IPS-18a (cell line): ENCODE data around the gene ZFYVE27.
A peak's percentile ranks its signal among the peaks of the same experiment; 100 is the strongest.

Experiments
- H3K27ac ChIP-seq: one replicate; pipeline ENCODE4 v1.5.1; 2013; ENCODE audit warnings: low read length
- H3K27me3 ChIP-seq: one replicate; pipeline ENCODE4 v1.6.1; 2013; ENCODE audit warnings: mild to moderate bottlenecking, low read length; ENCODE audit not compliant: control insufficient read depth, insufficient read depth
- H3K36me3 ChIP-seq: one replicate; pipeline ENCODE4 v1.6.1; 2013; ENCODE audit warnings: low read depth, low read length; ENCODE audit not compliant: control insufficient read depth
- H3K4me1 ChIP-seq: one replicate; pipeline ENCODE4 v1.6.1; 2013; ENCODE audit warnings: low read depth, low read length; ENCODE audit not compliant: control insufficient read depth
- H3K4me3 ChIP-seq: one replicate; pipeline ENCODE4 v1.5.1; 2013; ENCODE audit warnings: low read length
- H3K9ac ChIP-seq: one replicate; pipeline ENCODE4 v1.6.1; 2013; ENCODE audit warnings: mild to moderate bottlenecking, low read length, moderate library complexity
- H3K9me3 ChIP-seq: one replicate; pipeline ENCODE4 v1.6.1; 2013; ENCODE audit warnings: low read depth, low read length; ENCODE audit not compliant: control insufficient read depth

ZFYVE27 gene

DNA sequence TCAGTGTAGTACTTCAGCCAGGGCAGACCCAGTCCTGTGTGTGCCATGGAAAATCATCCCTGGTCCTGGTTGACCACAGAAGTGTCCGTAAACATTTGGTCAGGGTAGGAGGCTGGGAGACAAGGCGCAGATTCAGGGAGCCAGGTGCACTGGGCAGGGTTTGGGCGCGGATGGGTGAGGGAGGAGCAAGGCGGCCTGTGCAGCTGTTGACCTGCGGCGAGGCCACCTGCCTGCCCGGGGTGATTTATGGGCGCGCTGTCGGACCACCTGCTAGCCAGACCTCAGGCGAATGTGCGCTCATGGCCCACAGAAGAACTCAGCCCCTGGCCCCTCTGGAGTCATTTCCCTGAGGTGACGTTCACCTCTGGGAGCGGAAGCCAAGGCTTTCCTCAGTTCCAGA, 28.3 kb downstream of the ZFYVE27 start:
- Histone ChIP-seq H3K27ac (no peak overlapping the region), H3K9ac (no peak overlapping the region), H3K4me1 (peaks cover 17% of the 10 kb centered on the region)

DNA sequence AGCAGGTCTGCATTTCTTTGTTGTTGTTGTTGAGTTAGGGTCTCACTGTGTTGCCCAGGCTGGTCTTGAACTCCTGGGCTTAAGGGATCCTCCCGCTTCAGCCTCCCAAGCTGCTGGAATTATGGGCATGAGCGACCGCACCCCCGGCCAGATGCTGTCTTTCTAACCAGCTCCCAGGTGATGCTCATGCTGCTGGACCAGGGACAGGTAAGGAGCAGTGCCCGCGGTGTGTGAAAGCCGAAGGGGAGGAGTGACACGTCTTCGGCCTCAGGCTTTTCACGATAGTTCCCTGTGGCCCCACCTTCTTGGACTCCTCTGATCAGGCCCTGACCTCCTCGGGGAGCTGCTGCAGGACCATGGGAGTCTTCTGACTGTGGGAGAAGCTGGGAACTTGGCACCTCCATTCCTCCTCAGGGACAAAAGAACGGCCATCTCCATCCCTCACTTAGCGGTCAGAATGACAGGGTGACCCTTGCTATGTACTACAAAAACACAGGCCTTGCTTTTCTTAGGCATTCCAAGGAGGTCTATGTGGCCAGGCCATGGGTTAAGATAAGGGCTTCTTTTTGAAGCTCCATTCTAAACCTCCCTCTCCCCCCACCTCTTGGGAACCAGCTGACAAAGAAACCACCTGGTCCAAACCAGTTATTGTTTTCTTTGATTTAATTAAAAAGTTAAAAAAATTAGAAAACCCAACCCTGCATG, 29.3 kb downstream of the ZFYVE27 start:
- H3K4me3 ChIP-seq, result no peak overlapping the region
- H3K27ac ChIP-seq, result no peak overlapping the region

More for the DNA sequence above, 28.3 kb downstream of the ZFYVE27 start:
- Histone ChIP-seq H3K27me3 (peaks cover 19% of the 10 kb centered on the region), H3K4me3 (no peak overlapping the region), H3K9me3 (no peaks in the 10 kb centered on the region), H3K36me3 (no peaks in the 10 kb centered on the region)

GRCh38 chr10:97766996-97767924, 30.3 kb downstream of the ZFYVE27 start:
- Histone ChIP-seq H3K36me3 (no peaks in the 10 kb centered on the region), H3K9ac (no peak overlapping the region), H3K4me1 (peaks cover 17% of the 10 kb centered on the region), H3K4me3 (no peak overlapping the region), H3K27me3 (peaks cover 37% of the 10 kb centered on the region), H3K9me3 (no peaks in the 10 kb centered on the region), H3K27ac (no peak overlapping the region)

More for the DNA sequence above, 29.3 kb downstream of the ZFYVE27 start:
- H3K9me3 ChIP-seq, result no peaks in the 10 kb centered on the region
- H3K27me3 ChIP-seq, result peaks cover 29% of the 10 kb centered on the region
- H3K36me3 ChIP-seq, result no peaks in the 10 kb centered on the region
- H3K9ac ChIP-seq, result no peak overlapping the region
- H3K4me1 ChIP-seq, result peaks cover 20% of the 10 kb centered on the region

DNA sequence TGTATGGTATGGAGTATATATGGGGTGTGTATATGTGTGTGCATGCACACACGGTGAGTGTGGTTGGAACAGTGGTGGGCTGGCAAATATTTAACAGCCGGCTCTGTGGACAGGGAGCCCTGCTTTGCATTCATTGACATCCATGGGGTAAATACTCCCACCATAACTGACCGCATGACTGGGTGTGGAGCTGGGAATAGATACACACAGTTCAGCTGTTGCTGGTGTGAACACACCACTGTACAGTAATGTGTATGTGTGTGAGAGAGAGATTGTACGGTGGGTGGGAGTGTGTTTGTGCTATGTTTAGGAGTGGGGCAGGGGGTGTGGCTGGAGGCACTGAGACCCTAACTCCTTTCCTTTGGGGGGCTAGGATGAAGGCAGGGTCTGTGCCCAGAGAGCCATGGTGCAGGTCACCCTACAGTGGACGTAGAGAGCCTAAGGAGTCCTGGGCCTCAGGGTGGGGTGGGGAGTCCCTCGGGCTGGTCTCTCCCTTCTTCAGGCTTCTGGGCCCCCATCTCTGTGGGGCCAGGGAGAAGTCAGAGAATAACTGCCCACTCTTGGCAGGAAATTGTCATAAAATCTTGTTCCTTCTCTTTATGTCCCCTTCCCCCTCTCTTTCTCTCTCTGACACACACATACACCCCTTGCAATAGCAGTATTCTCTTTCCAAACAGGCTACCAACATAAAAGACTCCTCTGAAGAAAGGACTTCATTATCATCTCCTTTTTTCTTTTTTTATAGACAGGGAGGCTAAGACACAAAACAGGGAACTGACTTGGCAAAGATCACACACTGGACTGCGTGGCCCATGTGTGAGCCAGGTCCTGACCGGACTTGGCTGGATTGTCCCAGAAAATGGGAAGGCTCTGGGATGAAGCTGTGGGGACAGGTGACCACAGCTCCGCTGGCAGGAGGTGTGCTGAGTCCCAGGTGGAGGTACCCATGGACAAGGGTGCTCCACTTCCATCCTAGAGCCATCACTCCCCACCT, 31.7 kb downstream of the ZFYVE27 start:
- no peaks in the 10 kb centered on the region for H3K36me3 ChIP-seq
- no peak overlapping the region for H3K9ac ChIP-seq
- peaks cover 51% of the 10 kb centered on the region for H3K27me3 ChIP-seq
- no peak overlapping the region for H3K27ac ChIP-seq
- no peak overlapping the region for H3K4me3 ChIP-seq
- H3K4me1 ChIP-seq, result peaks cover 11% of the 10 kb centered on the region
- no peaks in the 10 kb centered on the region for H3K9me3 ChIP-seq

DNA sequence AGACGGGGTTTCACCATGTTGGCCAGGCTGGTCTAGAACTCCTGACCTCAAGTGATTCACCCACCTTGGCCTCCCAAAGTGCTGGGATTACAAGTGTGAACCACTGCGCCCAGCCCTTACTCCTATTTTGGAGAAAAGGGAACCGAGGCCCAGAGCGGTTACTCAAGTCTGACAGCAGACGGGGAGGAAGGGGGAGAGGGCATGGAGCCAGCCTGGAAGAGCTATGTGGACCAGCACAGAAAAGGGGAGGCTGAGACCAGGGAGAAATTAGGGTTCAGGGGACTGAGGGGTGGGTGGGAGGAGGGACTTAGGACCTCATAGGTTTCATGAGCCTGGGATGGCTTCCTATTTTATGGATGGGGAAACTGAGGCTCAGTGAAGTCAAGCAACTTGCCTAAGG, 33.3 kb downstream of the ZFYVE27 start:
- Histone ChIP-seq H3K4me3 (no peak overlapping the region), H3K9me3 (no peaks in the 10 kb centered on the region), H3K27ac (no peak overlapping the region), H3K27me3 (peaks cover 52% of the 10 kb centered on the region), H3K4me1 (peaks cover 11% of the 10 kb centered on the region), H3K9ac (no peak overlapping the region), H3K36me3 (no peaks in the 10 kb centered on the region)

DNA sequence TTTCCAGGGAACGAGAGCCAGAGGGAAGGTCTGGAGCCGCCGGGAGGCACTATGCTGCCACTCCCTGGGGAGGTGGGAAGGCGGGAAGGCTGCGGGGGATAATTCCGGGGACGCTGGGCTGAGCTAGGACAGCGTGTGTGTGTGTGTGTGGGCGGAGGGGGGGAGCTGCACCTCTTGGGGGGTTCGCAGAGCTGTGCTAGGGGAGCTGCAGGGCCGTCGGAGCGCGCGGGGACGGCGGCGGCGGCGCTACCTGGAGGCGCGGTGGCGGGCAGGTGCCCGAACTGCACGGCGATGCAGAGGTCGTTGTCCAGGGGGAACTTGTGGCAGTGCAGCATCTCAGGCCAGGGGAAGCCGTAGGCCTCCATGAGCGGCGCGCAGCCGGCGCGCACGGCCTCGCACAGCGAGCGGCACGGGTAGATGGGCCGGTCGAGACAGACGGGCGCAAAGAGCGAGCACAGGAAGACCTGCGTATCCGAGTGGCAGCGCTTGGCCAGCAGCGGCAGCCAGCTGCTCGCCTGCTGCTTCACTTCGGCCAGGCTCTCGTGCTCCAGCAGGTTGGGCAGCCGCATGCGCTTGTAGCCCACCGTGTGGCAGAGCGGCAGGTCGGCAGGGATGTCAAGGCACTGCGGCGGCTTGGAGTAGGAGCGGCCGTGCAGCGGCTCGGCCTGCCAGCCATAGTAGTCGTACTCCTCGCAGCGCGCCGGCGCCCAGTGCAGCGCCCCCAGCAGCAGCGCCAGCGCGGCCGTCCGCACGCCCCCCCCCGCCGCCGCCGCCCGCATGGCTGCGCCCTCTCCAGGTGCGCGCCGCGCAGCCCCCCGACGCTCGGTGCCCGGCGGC, 34.3 kb downstream of the ZFYVE27 start:
- H3K36me3 ChIP-seq, result no peaks in the 10 kb centered on the region
- H3K9ac ChIP-seq, result peak overlapping the region; percentile 14
- peak overlapping the region; percentile 66 for H3K4me3 ChIP-seq
- no peak overlapping the region for H3K27ac ChIP-seq
- H3K4me1 ChIP-seq, result peaks cover 11% of the 10 kb centered on the region
- H3K27me3 ChIP-seq, result peaks cover 52% of the 10 kb centered on the region
- no peaks in the 10 kb centered on the region for H3K9me3 ChIP-seq

GRCh38 chr10:97771913-97772823, 35.2 kb downstream of the ZFYVE27 start, which contains the start of gene SFRP5:
SFRP5 (minus strand) TSS chr10:97771999; CDS start chr10:97771833, 166 bp downstream.
- Histone ChIP-seq H3K27me3 (peaks cover 52% of the 10 kb centered on the region), H3K9ac (peak within 1 kb of the TSS; percentile 14), H3K36me3 (no peaks in the 10 kb centered on the region), H3K27ac (no peak within 1 kb of the TSS), H3K4me1 (peaks cover 11% of the 10 kb centered on the region), H3K4me3 (peak within 1 kb of the TSS; percentile 66), H3K9me3 (no peaks in the 10 kb centered on the region)

GRCh38 chr10:97773096-97773495, 36.2 kb downstream of the ZFYVE27 start:
- Histone ChIP-seq H3K9me3 (no peaks in the 10 kb centered on the region), H3K27ac (no peak overlapping the region), H3K27me3 (peaks cover 52% of the 10 kb centered on the region)

GRCh38 chr10:97774811-97775294, 37.9 kb downstream of the ZFYVE27 start:
- Histone ChIP-seq H3K9ac (no peak overlapping the region), H3K4me1 (peaks cover 17% of the 10 kb centered on the region), H3K27ac (no peak overlapping the region), H3K4me3 (no peak overlapping the region), H3K9me3 (no peaks in the 10 kb centered on the region), H3K27me3 (peaks cover 37% of the 10 kb centered on the region), H3K36me3 (no peaks in the 10 kb centered on the region)

More at GRCh38 chr10:97773096-97773495, 36.2 kb downstream of the ZFYVE27 start:
- H3K4me3 ChIP-seq, result no peak overlapping the region
- H3K36me3 ChIP-seq, result no peaks in the 10 kb centered on the region
- no peak overlapping the region for H3K9ac ChIP-seq
- H3K4me1 ChIP-seq, result peaks cover 11% of the 10 kb centered on the region
